Erythroblast (primary cell): ENCODE data around the gene VAMP2.
A peak's percentile ranks its signal among the peaks of the same experiment; 100 is the strongest.

Source experiments
- DNase-seq, 2 experiments: peaks; one replicate each; lab custom pipeline; 2025; lab: John Stamatoyannopoulos, UW
- GATA1 ChIP-seq: IDR thresholded peaks from 2 replicates; pipeline ENCODE4 v1.6.1; 2011; ENCODE audit warnings: low read depth, mild to moderate bottlenecking, control low read depth, low read length, moderate library complexity
- POLR2A ChIP-seq: IDR thresholded peaks from 2 replicates; pipeline ENCODE4 v1.6.1; 2011; ENCODE audit warnings: mild to moderate bottlenecking, low read length

VAMP2 gene

DNA sequence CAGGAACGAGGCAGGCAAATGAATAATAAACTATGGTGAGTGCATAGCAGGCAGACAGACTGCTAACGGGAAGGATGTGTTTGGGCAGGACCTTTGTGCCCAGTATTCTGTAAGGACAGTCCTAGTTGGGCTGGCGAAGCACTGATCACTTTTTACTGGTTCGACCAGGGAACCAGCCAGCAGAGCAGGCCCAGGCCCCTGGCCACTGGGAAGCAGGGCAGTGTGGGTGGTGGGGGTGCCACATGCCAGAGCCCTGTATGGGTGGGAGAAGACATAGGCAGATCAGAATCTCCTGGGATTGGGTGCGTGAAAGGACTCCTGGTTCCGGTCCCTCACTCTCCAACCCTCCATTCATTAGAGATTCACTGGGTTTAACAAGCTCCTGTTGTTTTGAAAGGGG, 4.0 kb upstream of the VAMP2 start:
- no peak for TF ChIP-seq POLR2A
- TF ChIP-seq GATA1: no peak

DNA sequence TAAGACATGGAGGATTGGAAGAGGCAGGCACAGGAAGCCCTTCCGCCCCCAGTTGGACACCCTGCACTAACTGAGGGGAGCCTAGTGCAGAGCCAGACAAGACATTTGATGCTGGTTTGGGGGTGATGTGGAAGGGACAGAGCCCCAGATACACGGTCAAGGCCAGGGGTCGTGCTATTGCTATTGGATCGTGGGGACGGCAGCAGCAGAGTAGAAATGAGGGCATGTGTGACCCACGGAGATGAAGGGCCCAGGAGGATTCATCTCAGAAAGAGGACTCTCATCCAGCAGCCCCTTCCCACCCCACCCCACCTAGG, 2.0 kb upstream of the VAMP2 start:
- DNase-seq: no peak
- TF ChIP-seq POLR2A: no peak
- TF ChIP-seq GATA1: no peak

More for the DNA sequence above, 4.0 kb upstream of the VAMP2 start:
- no peak for DNase-seq

DNA sequence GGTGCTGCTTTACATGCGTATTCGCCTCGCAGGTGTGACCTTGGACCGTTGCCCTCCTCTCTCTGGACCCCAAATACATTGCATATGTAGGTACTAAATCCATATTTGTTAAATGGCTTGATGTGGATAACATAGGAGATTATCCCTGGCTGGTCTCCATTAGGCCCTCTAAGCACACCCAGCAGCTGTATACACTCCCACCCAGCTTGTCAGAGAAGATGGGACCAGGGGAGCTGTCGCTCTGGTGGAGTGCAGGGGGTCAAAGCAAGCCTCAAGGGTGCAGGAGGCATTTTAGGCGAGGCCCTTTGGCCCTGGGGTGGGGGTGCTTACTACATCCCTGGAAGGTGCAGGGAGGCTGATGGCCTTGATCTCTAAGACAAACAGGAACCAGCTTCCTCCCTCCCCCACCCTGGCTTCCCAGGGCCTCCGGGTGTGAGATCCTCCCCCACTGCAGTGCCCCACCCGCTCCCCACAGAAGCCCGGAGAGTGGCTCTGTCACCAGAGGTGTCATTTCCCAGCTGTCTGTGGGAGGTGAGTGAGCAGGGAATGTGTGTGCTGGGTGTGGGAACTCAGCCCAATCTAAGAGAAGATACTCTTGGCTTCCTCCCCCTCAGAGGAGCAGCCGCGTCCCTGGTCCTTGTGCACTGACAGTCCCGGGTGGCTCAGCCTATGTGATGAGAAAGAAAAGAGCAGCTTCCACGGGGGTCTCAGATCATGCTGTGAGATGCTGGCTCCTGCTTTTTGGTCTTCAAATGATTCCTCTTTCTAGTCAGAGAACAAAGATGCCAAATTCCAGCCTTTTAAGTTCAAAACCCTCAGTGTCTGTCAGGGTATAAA, 1.4 kb upstream of the VAMP2 start:
- peak; percentile 56 for TF ChIP-seq POLR2A
- no peak for TF ChIP-seq GATA1
- DNase-seq: peak; percentile 65 to 75

DNA sequence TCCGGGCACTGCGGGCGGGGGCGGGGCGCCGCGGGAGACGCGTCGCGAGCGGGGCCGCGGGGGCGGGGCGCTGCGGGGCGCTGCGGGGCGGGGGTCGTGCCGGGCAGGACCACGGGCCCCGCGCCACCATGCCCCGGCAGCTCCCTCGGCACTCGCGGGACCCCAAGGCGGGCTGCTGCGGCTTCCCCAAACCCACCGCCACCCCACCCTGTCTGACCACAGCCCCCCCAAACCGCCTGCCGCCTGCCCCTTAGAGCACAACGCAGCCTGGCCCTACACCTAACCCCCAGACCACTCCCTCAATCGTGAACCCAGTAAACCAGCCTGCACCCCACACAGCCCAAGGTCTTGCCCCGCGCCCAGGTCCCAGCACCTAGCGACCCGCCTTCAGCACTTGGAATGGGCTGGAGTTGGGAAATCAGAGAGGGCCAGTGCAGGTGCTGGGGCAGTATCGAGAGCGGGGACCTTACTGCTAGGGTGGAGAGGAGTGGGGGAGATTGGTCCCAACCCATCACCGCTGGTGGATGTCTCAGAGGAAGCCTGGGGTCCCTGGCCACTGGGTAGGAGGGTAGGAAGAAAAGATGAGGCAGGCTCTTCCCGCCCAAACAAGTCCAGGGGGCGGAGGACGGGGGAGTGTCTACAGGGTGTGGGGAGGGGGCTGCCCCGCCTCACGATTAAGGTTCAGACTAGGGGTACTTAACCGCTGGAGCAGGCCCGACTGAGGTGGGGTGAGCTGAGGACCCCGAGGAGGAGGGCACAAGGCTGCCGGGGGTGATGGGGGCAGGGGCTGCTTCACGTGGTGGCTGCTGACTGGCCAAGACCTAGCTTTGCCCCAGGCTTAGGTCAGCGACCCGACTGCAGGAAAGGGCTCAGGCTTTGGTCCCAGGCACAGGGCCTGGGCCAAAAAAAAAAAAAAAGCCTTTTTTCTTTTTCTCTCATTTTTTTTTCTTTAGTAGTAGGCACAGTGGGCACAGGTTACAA, 539 bp upstream of the VAMP2 start:
- TF ChIP-seq POLR2A: no peak
- no peak for TF ChIP-seq GATA1
- peak; percentile 55 to 67 for DNase-seq

DNA sequence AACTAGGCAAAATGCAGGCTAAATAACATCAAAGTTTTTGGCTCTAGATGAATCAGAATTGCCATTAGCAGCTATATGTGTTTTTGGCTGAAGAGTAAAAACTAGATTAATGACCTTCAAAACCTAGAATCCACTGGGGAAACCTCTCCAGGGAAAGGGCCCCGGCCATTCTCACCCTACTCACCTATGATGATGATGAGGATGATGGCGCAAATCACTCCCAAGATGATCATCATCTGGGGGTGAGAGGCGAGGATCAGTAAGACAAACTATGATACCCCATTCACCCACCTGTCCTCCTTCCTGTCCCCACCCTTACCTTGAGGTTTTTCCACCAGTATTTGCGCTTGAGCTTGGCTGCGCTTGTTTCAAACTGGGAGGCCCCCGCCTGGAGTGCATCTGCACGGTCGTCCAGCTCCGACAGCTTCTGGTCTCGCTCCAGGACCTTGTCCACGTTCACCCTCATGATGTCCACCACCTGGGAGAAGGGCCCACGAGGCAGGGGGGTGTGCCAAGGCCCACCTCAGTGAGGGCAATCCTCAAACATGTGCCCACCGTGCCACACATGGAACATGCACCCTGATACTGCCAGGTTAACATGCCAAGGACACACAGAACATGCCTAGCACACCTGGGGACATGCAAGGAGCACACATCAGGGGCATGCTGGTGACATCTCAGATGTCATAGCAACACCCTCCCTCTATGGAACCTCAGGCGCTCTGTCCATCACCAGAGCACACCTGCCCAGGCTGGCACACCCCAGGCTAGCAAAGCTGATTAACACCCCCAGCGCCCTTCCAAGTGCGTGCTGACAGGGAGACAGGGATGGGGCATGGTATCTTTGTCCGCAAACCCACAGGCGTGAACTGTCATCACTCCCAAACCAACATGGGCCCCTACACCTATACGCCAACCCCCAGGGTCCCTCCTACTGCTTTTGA, 1.2 kb downstream of the VAMP2 start:
- no peak for DNase-seq
- TF ChIP-seq GATA1: no peak
- TF ChIP-seq POLR2A: no peak

DNA sequence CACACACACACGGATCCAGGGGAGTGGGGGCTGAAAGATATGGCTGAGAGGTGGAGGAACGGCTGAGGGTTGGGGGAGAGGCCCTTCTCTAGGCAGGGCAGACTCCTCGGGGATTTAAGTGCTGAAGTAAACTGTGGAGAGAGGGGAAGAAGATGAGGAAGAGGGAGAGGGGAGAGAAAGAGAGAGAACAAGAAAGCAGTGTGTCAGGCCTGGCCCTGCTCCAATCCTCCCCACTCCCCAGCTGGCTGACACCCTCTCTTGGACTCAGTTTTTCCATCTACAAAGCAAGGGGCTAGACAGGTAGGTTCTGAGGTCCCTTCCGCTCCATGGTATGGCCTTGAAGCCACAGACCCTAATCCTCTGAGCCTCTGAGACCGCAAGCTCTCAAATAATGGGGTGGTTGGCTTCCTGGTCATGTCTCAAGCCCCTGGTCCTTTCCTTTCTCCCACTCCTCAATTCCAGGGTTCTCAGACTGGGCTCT, 2.0 kb downstream of the VAMP2 start:
- TF ChIP-seq GATA1 (no peak), POLR2A (no peak)
- DNase-seq: no peak

DNA sequence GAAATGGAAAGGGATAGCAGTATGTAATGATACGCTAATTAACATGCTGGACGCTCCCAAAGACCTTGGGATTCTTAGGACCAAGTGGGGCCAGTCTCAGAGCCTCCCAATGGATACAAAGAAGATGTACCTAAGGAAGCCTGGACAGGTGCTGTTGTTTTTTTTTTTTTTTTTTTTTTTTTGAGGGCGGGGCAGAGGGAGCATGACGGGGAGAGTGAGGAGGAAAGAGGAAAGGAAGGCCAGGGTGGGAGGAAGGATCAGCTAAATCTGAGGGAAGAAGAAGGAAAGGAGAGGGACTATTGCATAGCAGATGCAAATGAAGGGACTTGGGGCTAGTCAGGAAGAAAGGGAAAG, 2.5 kb downstream of the VAMP2 start:
- TF ChIP-seq POLR2A (no peak), GATA1 (no peak)
- DNase-seq: no peak

DNA sequence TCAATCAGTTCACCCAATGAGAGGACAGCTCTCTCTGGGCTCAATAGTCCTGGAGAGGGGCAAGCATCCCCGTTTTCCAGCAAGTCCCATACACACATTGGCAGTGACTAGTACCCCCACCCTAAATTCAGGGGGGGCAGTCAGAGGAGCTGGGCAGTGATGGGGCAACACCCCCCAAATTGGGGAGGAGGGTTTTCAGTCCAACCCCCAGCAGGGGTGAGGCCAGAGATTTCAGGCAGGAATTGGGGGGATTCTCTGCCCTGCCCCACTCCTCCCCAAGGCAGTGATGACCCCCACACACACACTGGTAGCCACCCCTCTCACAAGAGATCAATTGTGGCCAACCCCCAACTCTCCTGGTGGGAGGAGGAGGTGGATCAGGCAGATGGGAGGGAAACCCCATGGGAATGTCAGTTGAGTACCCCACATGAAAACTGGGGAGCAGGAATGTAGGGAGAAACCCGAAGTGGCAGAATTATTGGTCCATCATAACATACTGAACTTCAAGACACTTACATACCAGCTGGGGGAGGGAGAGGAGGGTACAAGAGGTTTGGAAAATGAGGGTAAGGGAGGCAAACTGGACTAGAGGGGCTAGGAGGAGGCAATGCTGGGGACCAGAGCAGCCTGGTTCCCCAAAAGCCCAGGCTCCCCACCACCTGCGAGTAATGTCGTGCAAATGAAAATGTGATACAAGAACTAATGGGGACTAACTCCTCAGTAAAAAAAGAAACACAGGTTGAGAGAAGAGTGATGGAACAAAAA, 3.1 kb downstream of the VAMP2 start:
- no peak for DNase-seq
- TF ChIP-seq POLR2A: no peak
- no peak for TF ChIP-seq GATA1

DNA sequence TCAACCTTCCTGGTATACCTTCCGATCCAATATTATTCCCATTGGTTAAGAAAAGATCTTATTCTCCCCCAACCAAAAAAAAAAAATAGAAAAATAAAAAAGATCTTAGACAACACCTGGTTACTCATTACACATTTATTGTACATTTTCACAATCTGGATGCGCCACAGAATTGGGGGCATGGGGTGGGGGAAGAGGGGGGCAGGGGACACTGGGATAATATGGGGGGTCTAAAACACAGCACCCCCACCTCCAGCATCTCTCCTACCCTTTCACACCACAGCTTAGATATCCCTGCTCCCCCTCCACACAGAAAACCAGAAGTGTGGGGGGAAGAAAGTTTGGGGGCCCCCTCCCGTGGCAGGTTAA, 3.7 kb downstream of the VAMP2 start:
- TF ChIP-seq POLR2A (no peak), GATA1 (no peak)
- DNase-seq: no peak

DNA sequence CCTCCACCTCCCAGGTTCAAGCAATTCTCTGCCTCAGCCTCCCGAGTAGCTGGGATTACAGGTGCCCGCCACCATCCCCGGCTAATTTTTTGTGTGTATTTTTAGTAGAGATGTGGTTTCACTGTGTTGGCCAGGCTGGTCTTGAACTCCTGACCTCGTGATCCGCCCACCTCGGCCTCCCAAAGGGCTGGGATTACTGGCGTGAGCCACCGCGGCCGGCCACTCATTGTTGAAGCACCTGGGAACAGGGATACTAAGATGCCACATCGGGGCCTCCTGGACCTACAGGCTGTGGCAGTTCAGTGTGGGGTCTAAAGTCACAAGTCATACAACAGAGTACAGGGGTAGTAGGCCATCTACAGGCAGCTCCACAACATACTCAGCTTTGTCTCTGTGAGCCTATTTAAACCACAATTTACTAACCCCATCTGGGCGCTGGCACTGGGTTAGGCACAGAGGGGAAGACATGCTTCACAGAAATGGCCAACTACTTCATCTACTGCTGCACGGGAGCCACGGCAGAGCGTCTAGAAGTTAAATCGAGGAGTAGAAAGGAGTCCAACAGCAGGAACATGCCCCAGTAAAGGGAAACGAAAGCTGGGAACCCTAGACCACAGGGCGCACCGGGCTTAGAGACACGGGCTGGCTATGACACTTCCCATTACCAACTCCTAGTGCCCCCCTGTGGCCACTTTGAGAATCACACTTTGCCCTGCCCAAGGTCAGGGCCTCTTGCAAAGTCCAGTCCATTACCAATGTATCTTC, 4.3 kb downstream of the VAMP2 start:
- TF ChIP-seq GATA1 (no peak), POLR2A (no peak)
- DNase-seq: peak; percentile 88 to 93

DNA sequence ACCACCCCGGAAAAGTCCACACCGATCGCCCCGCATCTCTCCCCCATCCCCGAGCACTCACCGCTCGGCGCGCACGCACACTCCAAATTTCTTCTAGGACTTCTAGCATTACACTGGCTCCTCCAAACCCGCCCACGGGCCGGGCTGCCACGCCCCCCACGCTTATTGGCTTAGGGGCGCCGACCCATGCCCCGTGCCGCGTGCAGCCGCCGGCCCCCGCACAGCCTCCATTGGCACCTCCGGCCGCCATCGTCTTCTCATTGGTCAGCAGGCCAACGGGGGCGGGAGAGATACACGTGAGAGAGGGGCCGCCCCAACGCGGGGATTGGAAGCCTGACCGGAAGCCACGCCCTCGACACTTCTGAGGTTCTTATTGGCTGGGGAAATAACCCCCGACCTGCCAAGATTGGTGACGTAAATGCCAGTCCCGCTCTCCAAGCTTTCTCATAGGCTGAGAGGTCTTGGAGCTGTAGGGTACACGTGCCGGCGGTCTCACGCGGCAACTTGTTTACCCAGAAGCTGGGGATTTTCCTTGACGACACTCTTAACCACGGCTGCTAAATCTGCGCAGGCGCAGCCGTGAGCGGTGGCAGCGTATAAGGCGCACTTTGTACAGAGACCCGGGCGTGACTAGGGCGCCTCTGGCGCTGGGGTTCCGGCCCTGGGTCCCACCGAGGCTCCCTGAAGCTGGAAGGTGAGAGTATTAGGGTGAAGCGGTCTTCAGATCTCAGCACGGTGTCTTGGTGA, 6.3 kb downstream of the VAMP2 start:
- TF ChIP-seq POLR2A (peak; percentile 99), GATA1 (no peak)
- peak; percentile 100 for DNase-seq
